Stimulated activated CD4-positive, alpha-beta T cell treated with anti-CD3 and anti-CD28 coated beads, Interleukin-2, amount 100 ng/mL, for 24 hours (primary cell): ENCODE measurements around the gene ACE2.
"Not testable (repeated sequence)": the region's sequence is repeated elsewhere in the genome, so short reads cannot be mapped to it uniquely, and the experiment has no call there.

Source experiments
- DNase-seq, 2 donors: peaks; one replicate each; pipeline ENCODE4 v3.0.0-alpha.2; 2020

ACE2 gene

DNA sequence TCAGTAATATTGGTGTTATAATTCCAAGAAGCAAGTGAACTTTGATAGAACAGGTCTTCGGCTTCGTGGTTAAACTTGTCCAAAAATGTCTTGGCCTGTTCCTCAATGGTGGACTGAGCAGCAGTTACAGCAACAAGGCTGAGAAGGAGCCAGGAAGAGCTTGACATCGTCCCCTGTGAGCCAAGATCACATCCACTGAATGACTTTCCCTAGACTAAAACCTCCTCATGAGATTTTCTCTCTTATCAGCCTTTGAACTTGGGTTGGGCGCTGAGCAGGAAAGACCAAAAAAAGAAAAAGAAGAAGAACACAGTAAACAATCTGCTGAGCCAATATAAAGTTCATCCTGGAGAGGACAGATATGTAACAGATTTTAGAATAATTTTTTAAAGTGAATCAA, at the start of gene ACE2:
Gene ACE2 (minus strand): TSS at position 216 of the 400 bp plus-strand sequence. CDS start 49 bp downstream, at position 167.
- DNase-seq, result no peak

- DNase-seq, result not testable (repeated sequence)
Measured at GRCh38 chrX:15647510-15647909, 46.8 kb upstream of the ACE2 start.

DNA sequence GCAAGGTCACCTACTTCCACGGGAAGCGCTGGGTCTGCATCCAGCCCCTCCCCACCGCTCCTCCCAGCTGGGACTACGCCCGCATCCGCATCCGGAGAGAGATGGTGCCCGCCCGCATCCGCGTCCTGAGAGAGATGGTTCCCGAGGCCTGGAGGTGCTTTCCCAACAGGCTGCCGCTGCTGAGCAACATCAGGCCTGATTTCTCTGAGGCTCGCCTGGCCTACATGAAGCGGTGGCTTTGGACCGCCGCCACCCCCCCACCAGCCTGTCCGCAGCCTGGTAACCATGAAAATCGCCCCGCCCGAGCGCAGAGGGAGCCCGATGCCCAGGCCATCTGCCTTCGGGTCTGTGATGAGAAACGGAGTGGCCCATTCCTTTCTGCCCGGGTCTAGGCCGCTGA, 45.8 kb upstream of the ACE2 start:
- no peak for DNase-seq

DNA sequence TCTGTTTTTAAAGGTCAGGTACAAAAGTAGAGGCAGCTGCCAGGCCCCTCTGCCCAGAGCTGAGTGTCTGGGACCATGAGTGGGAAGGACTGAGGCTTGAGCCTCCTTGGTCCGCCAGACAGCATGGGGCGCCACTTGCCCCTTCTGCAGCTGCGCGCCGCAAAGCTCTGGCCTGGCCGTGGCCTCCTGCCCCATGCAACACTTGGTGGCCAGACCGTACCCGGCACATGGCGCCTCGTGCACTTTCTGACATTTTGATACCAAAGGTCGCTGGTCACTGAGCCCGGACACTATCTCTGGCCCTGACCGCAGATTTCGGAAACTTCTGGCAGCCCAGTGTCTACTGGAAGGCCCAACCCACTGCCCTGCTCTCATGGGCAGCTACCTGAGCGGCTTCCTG, 45.3 kb upstream of the ACE2 start:
- no peak for DNase-seq

DNA sequence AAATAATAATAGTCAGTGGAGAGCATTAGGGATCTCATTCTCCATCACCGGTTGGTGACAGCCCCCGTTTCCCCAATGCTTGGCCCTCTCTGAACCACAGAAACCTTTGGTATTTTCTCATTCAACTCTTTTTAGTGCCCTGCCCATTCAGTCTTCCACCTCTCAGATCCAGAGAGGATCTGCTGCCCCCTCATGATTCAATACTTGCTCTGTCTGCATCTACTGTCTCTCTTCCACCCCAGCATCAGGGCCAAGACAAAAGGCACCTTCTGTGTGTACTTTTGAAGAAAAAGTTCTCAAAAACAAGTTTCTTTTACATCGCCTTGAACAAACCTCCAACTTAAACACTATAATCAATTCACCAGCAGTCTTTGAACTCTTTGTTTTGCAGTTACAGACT, 44.5 kb upstream of the ACE2 start:
- no peak for DNase-seq

GRCh38 chrX:15644560-15644872, 43.8 kb upstream of the ACE2 start:
- no peak for DNase-seq

DNA sequence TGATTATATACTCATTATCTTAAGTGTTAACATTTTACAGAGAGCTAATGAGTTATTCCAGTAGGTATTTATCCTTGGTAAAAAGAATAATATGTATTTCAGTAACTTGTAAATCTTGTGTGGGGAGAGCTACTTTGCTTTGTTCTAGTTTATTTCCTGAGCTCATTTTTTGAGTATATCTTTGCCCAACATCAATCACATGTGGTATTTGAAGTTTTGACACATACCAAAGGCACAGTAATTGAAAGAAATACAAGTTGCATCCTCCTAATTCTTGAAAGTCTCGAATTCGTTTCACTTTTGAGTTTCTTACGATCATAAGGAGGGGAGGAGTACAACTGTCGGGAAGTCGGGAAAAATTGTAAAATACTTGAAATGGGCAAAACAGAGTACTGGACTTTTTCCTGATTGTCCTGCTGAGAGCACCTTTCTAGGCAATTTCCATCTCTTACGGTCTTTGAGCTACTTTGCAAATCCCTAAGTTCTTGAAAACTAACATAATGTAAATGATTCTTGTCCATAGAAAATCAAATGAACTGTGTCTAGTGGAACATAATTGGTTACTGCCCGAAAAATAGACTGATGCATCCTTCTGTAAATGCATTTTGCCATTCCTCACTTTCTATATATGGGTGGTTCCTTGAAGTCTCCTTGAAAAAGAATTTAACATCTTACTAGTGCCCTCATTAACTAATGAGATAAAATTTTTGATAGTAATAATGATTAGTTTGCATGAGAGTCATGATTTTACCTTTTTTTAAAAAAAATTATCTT, 43.2 kb upstream of the ACE2 start:
- DNase-seq, result no peak

DNA sequence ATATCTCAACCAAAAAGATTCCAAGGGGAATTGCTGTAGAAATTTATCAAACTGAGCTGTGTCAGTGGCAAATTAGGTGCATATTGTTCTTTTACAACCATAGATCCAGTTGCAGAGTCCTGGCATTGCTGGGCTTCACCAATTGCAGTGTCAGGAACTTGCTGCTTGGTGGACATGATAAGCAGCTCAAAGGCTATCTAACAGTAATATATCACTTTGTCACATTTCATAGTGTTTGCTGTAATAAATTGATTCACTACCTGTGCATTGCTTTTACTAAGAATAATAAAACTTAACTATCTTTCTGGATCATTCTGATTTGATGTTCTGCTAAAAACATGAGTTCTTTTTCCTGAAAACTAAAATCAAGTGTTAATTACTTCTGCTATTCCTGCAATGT, 30.9 kb upstream of the ACE2 start:
- no peak for DNase-seq

- DNase-seq, result no peak
Measured at GRCh38 chrX:15623054-15623453, 22.3 kb upstream of the ACE2 start.

- no peak for DNase-seq
Measured at GRCh38 chrX:15619053-15619755, 18.4 kb upstream of the ACE2 start.

GRCh38 chrX:15617111-15617510, 16.4 kb upstream of the ACE2 start:
- no peak for DNase-seq

GRCh38 chrX:15616531-15616930, 15.8 kb upstream of the ACE2 start:
- DNase-seq, result no peak

DNA sequence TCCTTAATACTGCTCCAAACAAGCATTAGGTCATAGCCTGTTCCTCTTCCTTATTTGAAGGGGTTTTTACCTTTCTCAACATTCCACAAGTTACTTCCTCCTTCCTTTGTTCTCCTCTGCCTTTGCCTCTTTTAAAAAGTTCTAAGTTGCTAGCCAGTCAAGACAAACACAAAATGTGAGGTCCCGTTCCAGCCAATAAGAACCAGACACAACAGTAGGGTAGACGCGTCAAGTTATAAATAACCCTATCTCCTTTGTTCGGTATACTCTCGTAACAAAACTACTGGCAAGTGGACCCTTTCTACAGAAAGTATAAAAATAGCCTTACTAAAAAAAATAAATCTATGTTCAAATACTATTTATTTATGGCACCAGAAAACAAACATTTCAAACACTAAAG, 6.3 kb upstream of the ACE2 start:
- no peak for DNase-seq

GRCh38 chrX:15606136-15606535, 5.4 kb upstream of the ACE2 start:
- DNase-seq, result no peak

DNA sequence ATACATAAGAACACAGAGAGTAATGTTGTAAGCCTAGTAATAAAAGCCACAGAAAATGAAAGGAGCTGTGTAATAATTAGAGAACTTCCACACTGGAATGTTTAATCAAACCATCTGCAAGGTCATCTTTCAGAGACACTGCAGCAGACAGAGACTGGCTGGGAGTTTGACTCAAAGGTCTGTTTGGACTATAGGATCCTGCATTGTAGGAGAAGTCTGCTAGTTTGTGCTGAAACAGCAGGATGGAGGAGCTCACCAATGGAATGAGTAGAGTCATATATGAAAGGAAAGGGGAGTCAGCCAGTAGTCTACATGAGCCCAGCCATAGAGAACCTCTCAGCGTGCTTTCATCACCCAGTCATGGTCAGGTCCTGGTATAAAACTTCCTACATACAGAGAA, 4.5 kb upstream of the ACE2 start:
- DNase-seq, result no peak

DNA sequence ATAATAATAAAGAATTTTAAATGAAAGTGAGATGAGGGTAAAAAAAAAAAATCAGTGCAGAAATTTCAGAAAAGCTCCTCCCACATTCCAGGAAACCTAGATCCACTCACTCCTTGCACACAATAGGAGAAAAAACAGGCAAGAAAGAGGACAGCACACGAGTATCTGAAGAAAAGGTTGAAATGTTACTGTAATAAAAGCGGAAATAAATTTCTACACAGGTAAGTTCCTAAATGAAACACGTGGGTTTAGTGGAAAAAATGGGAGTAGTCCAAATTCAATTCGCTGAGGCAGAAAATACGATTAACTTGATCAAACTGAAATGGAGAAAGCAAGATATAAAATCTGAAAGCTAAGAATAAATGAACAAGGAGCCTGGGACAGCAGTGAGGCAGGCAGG, 2.0 kb upstream of the ACE2 start:
- DNase-seq, result no peak

- DNase-seq, result no peak
Measured at GRCh38 chrX:15601932-15602331, 1.2 kb upstream of the ACE2 start.

DNA sequence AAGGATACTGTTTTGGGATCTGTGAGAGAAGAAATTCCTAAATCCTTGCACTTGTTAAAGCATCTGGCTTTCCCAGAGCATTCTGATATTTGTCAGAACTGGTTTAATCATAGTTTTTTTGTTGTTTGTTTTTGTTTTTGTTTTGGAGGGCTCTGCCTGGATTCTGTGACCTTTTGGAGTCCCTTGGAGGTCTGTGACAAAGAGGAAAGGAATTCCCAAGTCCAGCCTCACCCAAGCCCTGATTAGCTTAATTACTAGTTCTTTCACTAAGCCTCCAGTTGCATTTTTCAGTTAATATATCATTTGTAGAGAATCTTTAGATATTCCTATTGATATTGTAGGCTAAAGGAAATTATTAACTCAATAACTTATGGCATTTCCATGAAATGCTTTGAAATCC, 711 bp downstream of the ACE2 start:
- DNase-seq, result no peak

DNA sequence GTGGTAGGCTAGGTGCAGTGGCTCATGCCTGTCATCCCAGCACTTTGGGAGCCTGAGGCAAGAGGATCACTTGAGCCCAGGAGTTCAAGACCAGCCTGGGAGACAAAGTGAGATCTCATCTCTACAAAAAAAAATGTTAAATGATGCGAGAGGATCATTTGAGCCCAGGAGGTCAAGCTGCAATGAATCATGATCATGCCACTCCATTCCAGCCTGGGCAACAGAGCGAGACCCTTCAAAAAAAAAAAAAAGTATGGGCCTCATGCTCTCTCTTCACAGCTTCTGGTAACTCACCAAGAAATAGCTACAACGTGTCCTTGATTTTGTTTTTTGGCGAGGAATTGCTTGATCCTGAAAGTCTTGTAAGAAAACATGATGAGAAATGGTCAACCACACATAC, 1.3 kb downstream of the ACE2 start:
- no peak for DNase-seq

DNA sequence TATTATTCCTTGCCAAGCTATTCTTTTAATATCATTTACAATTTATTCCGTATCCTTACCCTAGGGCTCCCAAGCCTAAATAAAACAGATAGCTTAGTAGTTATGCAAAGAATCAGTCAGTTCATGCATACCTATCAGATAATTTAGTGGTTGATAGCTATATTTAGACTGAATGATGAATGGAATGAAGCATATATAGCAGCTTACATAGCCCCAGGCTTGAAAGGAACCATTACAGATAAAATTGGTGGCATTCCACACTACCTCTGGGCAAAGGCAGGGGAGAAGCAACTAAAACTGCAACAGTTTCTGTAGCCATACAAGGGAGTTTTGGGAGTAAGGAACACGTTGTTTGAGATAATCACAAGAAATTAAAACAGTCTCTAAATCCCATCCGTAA, 2.7 kb downstream of the ACE2 start:
- DNase-seq, result no peak

- DNase-seq, result no peak
Measured at GRCh38 chrX:15594371-15594770, 6.4 kb downstream of the ACE2 start.

GRCh38 chrX:15579778-15580747, 20.7 kb downstream of the ACE2 start:
- no peak for DNase-seq

DNA sequence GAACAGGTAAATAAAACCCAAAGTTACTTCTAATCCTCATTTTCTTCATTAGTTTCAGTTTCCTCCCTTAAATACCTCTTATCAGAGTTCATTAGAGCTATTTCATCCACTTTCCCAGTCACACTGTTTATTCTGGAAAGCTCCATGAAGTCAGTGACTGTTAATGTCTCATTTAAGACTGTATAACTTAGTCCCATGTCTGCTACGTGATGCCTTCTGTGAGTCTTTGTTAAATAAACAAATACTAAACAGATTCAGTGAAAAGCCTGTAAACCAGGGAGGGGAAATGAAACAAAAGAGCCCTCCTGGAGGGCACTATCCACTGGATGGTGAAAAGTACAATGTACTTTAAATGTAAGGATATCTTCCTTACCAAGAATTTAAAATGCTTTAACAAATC, 24.7 kb downstream of the ACE2 start:
- no peak for DNase-seq

DNA sequence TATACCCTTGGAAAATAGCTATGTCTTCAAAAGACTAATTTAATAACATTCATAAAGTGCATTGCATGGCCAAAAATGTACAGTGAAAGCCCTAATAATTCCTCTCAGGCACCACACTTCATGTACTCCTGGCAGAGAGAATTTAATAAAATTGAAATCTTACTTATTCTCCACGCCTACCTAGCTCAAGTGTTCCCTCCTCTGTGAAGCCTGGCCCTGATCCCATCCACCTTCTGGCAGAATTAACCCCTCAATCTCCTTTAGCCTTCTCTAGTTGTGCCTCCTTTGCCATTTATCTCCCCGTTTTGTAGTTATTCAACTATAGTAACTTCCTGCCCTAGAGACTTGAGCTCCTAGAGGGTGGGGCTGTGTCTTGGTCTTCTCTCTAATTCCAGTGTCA, 26.7 kb downstream of the ACE2 start:
- no peak for DNase-seq
